Mesothelial cell of epicardium (in vitro differentiated cells): Measurements from ENCODE around the gene WFS1. TPM values are rescaled to one million over a fixed set of nuclear protein-coding genes. Genes with fewer than 3 reads are reported as not detected.

ENCODE experiments used
- DNase-seq, 2 experiments: peaks; one replicate each; pipeline ENCODE4 v3.0.0; 2021; ENCODE audit warnings: low spot score in 2 of 2; ENCODE audit not compliant: unreplicated experiment in 2 of 2
- H3K27ac Mint-ChIP-seq: 2 replicates; pipeline ENCODE4 v1.8.0; 2021; ENCODE audit warnings: mixed read lengths
- H3K27me3 Mint-ChIP-seq: 2 replicates; pipeline ENCODE4 v1.8.0; 2021; ENCODE audit warnings: low read depth, mixed read lengths
- H3K36me3 Mint-ChIP-seq: 2 replicates; pipeline ENCODE4 v1.8.0; 2021; ENCODE audit warnings: mixed read lengths
- H3K4me1 Mint-ChIP-seq: 2 replicates; pipeline ENCODE4 v1.8.0; 2021; ENCODE audit warnings: mixed read lengths
- H3K4me3 Mint-ChIP-seq: 2 replicates; pipeline ENCODE4 v1.8.0; 2021; ENCODE audit warnings: mild to moderate bottlenecking, moderate library complexity, mixed read lengths
- H3K9me3 Mint-ChIP-seq: 2 replicates; pipeline ENCODE4 v1.8.0; 2021; ENCODE audit warnings: mixed read lengths
- total RNA-seq: library from RNA; stranded (reverse); gene quantifications from 3 replicates; pipeline ENCODE4 v1.2.1, GENCODE V29; 2021
- TF ChIP-seq, protein P1 (sequence below): fragments of 200-600 bp; sonication (generic); IDR thresholded peaks from one replicate; pipeline ENCODE4 v1.5.0; 2021; ENCODE audit warnings: antibody characterized with exemption; ENCODE audit not compliant: unreplicated experiment

Gene WFS1
- total RNA-seq, 1 donor from 2014 or later = 34.2 TPM

GRCh38 chr4:6229671-6230501 is 39.8 kb upstream of the WFS1 start:
- Mint-ChIP-seq H3K4me3 (no peak overlapping the region), H3K4me1 (no peaks in the 10 kb centered on the region), H3K9me3 (no peaks in the 10 kb centered on the region), H3K27me3 (peaks cover 21% of the 10 kb centered on the region), H3K27ac (no peak overlapping the region), H3K36me3 (no peaks in the 10 kb centered on the region)
- DNase-seq = peak in 1 of 2 experiments; percentile 22
- TF ChIP-seq, protein P1, sequence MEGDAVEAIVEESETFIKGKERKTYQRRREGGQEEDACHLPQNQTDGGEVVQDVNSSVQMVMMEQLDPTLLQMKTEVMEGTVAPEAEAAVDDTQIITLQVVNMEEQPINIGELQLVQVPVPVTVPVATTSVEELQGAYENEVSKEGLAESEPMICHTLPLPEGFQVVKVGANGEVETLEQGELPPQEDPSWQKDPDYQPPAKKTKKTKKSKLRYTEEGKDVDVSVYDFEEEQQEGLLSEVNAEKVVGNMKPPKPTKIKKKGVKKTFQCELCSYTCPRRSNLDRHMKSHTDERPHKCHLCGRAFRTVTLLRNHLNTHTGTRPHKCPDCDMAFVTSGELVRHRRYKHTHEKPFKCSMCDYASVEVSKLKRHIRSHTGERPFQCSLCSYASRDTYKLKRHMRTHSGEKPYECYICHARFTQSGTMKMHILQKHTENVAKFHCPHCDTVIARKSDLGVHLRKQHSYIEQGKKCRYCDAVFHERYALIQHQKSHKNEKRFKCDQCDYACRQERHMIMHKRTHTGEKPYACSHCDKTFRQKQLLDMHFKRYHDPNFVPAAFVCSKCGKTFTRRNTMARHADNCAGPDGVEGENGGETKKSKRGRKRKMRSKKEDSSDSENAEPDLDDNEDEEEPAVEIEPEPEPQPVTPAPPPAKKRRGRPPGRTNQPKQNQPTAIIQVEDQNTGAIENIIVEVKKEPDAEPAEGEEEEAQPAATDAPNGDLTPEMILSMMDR = no peak

DNA sequence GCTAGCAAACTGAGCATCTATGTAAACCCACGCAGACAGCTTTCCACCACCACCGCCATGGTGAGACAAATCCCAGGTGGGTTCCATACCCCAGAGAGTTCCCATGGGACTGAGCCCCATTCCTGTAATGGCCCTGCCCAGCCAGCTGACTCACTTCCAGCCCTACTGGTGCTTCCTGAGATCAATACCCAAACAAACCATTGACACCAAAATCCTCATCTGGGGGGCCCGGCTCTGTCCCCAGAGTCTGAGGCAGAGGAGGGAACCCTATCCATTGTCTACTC is 39.2 kb upstream of the WFS1 start:
- TF ChIP-seq, protein P1 = no peak
- Mint-ChIP-seq H3K9me3 (no peaks in the 10 kb centered on the region), H3K27ac (no peak overlapping the region), H3K27me3 (peaks cover 19% of the 10 kb centered on the region), H3K36me3 (no peaks in the 10 kb centered on the region), H3K4me1 (no peaks in the 10 kb centered on the region), H3K4me3 (no peak overlapping the region)
- peak in 1 of 2 experiments; percentile 28 for DNase-seq

DNA sequence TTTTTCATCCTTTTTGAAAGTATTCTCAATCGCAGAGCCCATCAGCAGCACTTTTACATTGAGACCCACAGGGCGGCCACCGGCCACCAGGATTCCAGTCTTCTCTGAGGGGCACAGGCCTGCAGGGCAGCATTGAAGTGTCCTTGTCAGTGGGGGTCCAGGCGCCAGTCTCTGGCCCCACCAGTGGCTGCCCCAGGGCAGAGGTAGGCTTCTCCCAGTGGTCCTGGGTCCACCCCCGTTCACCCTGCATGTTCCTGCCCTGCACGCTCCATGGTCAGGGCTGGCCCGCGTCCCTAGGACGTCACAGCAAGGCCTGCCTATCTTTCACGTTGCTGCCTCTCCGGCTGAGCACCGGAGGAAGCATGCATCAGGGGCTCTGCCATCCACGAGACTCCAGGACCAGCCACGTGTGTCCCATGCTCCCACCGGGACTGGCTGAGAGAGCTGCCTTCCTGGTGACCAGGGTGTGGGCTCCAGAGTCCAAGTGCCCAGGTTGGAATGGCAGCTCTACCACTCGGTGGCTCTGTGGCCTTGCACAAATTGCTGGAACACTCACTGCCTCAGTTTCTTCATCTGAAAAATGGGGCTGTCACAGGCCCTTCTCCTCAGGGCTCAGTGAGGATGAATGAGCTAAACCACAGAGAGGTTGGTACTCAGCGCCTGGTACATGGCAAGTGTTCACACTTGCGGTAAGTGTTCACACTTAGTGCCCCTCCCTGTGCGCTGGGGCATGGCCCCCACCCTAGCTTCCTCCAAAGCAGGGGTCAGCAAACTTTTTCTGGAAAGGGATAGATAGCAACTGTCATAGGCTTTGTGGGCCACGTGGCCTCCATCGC is 38.6 kb upstream of the WFS1 start:
- no peaks in the 10 kb centered on the region for H3K36me3 Mint-ChIP-seq
- H3K27me3 Mint-ChIP-seq = peaks cover 20% of the 10 kb centered on the region
- H3K9me3 Mint-ChIP-seq = no peaks in the 10 kb centered on the region
- peak in 1 of 2 experiments; percentile 29 for DNase-seq
- H3K4me1 Mint-ChIP-seq = no peaks in the 10 kb centered on the region
- TF ChIP-seq, protein P1 = no peak
- no peak overlapping the region for H3K4me3 Mint-ChIP-seq
- no peak overlapping the region for H3K27ac Mint-ChIP-seq

- Mint-ChIP-seq H3K4me1 (no peaks in the 10 kb centered on the region), H3K27me3 (peaks cover 21% of the 10 kb centered on the region), H3K27ac (no peak overlapping the region), H3K36me3 (no peaks in the 10 kb centered on the region), H3K4me3 (no peak overlapping the region), H3K9me3 (no peaks in the 10 kb centered on the region)
- TF ChIP-seq, protein P1 = no peak
- DNase-seq = peak in 1 of 2 experiments; percentile 6
Observed at GRCh38 chr4:6231663-6232165, 37.9 kb upstream of the WFS1 start.

- Mint-ChIP-seq H3K9me3 (no peaks in the 10 kb centered on the region), H3K4me1 (no peaks in the 10 kb centered on the region), H3K36me3 (no peaks in the 10 kb centered on the region), H3K27me3 (peaks cover 29% of the 10 kb centered on the region), H3K27ac (no peak overlapping the region), H3K4me3 (no peak overlapping the region)
- DNase-seq = peak in 1 of 2 experiments; percentile 28
- TF ChIP-seq, protein P1 = no peak
Observed at GRCh38 chr4:6232836-6233785, 36.5 kb upstream of the WFS1 start.
